GM19043 (cell line): ENCODE measurements around the gene YWHAE.
"Not testable (repeated sequence)": the region's sequence is repeated elsewhere in the genome, so short reads cannot be mapped to it uniquely, and the experiment has no call there.

Experiments used
- ATAC-seq: cut with Tn5 transposase; IDR thresholded peaks from one replicate; pipeline ENCODE4 v1.9.1; 2021; ENCODE audit warnings: low read depth; ENCODE audit not compliant: unreplicated experiment

Gene YWHAE

GRCh38 chr17:1399679-1400512, at the start of gene YWHAE:
Gene YWHAE (minus strand): TSS chr17:1400222. CDS start chr17:1400110, 112 bp downstream.
- ATAC-seq: peak; percentile 85

- ATAC-seq: no peak
Observed at GRCh38 chr17:1449412-1449967, 49.5 kb upstream of the YWHAE start.

- ATAC-seq: no peak
Observed at GRCh38 chr17:1447052-1447451, 47.0 kb upstream of the YWHAE start.

GRCh38 chr17:1446201-1446600, 46.2 kb upstream of the YWHAE start:
- no peak for ATAC-seq

GRCh38 chr17:1445695-1446094, 45.7 kb upstream of the YWHAE start:
- ATAC-seq: not testable (repeated sequence)

- ATAC-seq: not testable (repeated sequence)
Observed at GRCh38 chr17:1442721-1443120, 42.7 kb upstream of the YWHAE start.

- no peak for ATAC-seq
Observed at GRCh38 chr17:1442187-1442586, 42.2 kb upstream of the YWHAE start.

- no peak for ATAC-seq
Observed at GRCh38 chr17:1440921-1441320, 40.9 kb upstream of the YWHAE start.

GRCh38 chr17:1438593-1439083, 38.6 kb upstream of the YWHAE start:
- ATAC-seq: no peak

GRCh38 chr17:1435326-1435725, 35.3 kb upstream of the YWHAE start:
- no peak for ATAC-seq

GRCh38 chr17:1434150-1434549, 34.1 kb upstream of the YWHAE start:
- ATAC-seq: no peak

- no peak for ATAC-seq
Observed at GRCh38 chr17:1431631-1432104, 31.6 kb upstream of the YWHAE start.

- ATAC-seq: no peak
Observed at GRCh38 chr17:1423456-1424135, 23.6 kb upstream of the YWHAE start.

- ATAC-seq: no peak
Observed at GRCh38 chr17:1422885-1423284, 22.9 kb upstream of the YWHAE start.

GRCh38 chr17:1421470-1421869, 21.4 kb upstream of the YWHAE start:
- no peak for ATAC-seq

GRCh38 chr17:1420981-1421380, 21.0 kb upstream of the YWHAE start:
- no peak for ATAC-seq

GRCh38 chr17:1420163-1420562, 20.1 kb upstream of the YWHAE start:
- no peak for ATAC-seq

- not testable (repeated sequence) for ATAC-seq
Observed at GRCh38 chr17:1418476-1418875, 18.5 kb upstream of the YWHAE start.

- no peak for ATAC-seq
Observed at GRCh38 chr17:1416414-1416813, 16.4 kb upstream of the YWHAE start.

GRCh38 chr17:1414634-1415033, 14.6 kb upstream of the YWHAE start:
- no peak for ATAC-seq

- ATAC-seq: no peak
Observed at GRCh38 chr17:1414001-1414574, 14.1 kb upstream of the YWHAE start.
